DMS153 treated with DMSO at 0.1 percent for 48 hours (cell line): ENCODE results near the gene L3MBTL3.

Source experiments
- DNase-seq: peaks from one replicate; lab custom pipeline; 2025; ENCODE audit not compliant: unreplicated experiment; lab: John Stamatoyannopoulos, UW

L3MBTL3 gene

GRCh38 chr6:130018292-130018743 is at the start of gene L3MBTL3:
Gene L3MBTL3, plus strand, starts transcription at chr6:130018581. Its CDS starts 24,119 bp downstream, at chr6:130042700.
- peak; percentile 83 for DNase-seq

- no peak for DNase-seq
Observed at GRCh38 chr6:129969064-129969463, 49.3 kb upstream of the L3MBTL3 start.

GRCh38 chr6:129976110-129976509 is 42.3 kb upstream of the L3MBTL3 start:
- no peak for DNase-seq

- no peak for DNase-seq
Observed at GRCh38 chr6:129978148-129978916, 40.0 kb upstream of the L3MBTL3 start.

GRCh38 chr6:129980821-129981220 is 37.6 kb upstream of the L3MBTL3 start:
- DNase-seq = no peak

- no peak for DNase-seq
Observed at GRCh38 chr6:129981598-129981997, 36.8 kb upstream of the L3MBTL3 start.

GRCh38 chr6:129989396-129989795 is 29.0 kb upstream of the L3MBTL3 start:
- DNase-seq = no peak

- no peak for DNase-seq
Observed at GRCh38 chr6:129992881-129993280, 25.5 kb upstream of the L3MBTL3 start.

- no peak for DNase-seq
Observed at GRCh38 chr6:129994410-129994809, 24.0 kb upstream of the L3MBTL3 start.

- peak; percentile 36 for DNase-seq
Observed at GRCh38 chr6:129996387-129996786, 22.0 kb upstream of the L3MBTL3 start.

- no peak for DNase-seq
Observed at GRCh38 chr6:130000526-130001421, 17.6 kb upstream of the L3MBTL3 start.

GRCh38 chr6:130008236-130008873 is 10.0 kb upstream of the L3MBTL3 start:
- no peak for DNase-seq

- no peak for DNase-seq
Observed at GRCh38 chr6:130009146-130009545, 9.2 kb upstream of the L3MBTL3 start.

- no peak for DNase-seq
Observed at GRCh38 chr6:130010387-130010786, 8.0 kb upstream of the L3MBTL3 start.

- DNase-seq = no peak
Observed at GRCh38 chr6:130012728-130013127, 5.7 kb upstream of the L3MBTL3 start.

GRCh38 chr6:130018744-130019325 is 454 bp downstream of the L3MBTL3 start:
- no peak for DNase-seq

- peak; percentile 8 for DNase-seq
Observed at GRCh38 chr6:130019326-130020072, 1.1 kb downstream of the L3MBTL3 start.

GRCh38 chr6:130020073-130020906 is 1.9 kb downstream of the L3MBTL3 start:
- DNase-seq = no peak

GRCh38 chr6:130020907-130021629 is 2.7 kb downstream of the L3MBTL3 start:
- DNase-seq = peak; percentile 69
